ENCODE measurements around the gene DEPP1.

Gene DEPP1

GRCh38 chr10:44961931-44962750 lies 16.5 kb downstream of the DEPP1 start:
- Histone ChIP-seq H2AFZ (ENCODE audit: low read length) (no peak overlapping the region), H3K27me3 (ENCODE audit: insufficient read depth, low read length, poor library complexity, severe bottlenecking) (no peaks in the 10 kb centered on the region), H3K9me2 (replicated peaks; ENCODE audit: low read depth, low read length) (no peaks in the 10 kb centered on the region), H4K20me1 (ENCODE audit: insufficient read depth, low read length, poor library complexity, severe bottlenecking) (no peaks in the 10 kb centered on the region), H3K36me3 (ENCODE audit: insufficient read depth, low read length) (no peaks in the 10 kb centered on the region), H3F3A (ENCODE audit: low read depth) (no peaks in the 10 kb centered on the region), H3K79me2 (ENCODE audit: insufficient read depth, low read length) (peaks cover 10% of the 10 kb centered on the region; the same call in 1 of the 2 replicates), H3K4me1 (ENCODE audit: insufficient read depth, low read length, poor library complexity, severe bottlenecking) (peaks cover 68% of the 10 kb centered on the region), H3K9me3 (ENCODE audit: insufficient read depth, low read depth, low read length) (no peaks in the 10 kb centered on the region), H3K9ac (ENCODE audit: low read depth, low read length, poor library complexity, severe bottlenecking) (peak overlapping the region; percentile 72), H3K4me2 (ENCODE audit: low read depth, low read length, poor library complexity, severe bottlenecking) (peak overlapping the region; percentile 83), H3K4me3 (ENCODE audit: low read length, poor library complexity, severe bottlenecking) (no peak overlapping the region)
- TF ChIP-seq EZH2phosphoT487 (IDR thresholded peaks at IDR 0.05; ENCODE audit: borderline replicate concordance) = no peak
- no peak for TF ChIP-seq CTCF (conservative IDR thresholded peaks at IDR 0.05; ENCODE audit: low read length)

DNA sequence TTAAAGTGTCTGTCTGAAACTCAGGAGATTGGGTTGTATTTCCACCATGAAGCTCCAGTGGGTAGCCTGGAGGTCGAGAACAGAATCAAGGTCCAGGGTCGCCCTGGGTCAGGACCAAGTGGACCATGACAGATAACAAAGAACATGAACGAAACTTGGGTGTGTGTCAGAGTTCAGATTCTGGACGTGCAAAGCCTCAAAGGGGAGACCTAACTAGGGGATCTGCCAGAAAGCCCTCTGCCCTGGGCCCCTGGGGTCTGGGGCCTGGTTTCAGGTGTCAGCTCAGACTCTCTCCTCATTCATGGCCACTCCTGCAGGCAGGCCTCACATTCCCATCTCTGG lies 17.4 kb downstream of the DEPP1 start:
- Histone ChIP-seq H4K20me1 (ENCODE audit: insufficient read depth, low read length, poor library complexity, severe bottlenecking) (no peaks in the 10 kb centered on the region), H3K4me1 (ENCODE audit: insufficient read depth, low read length, poor library complexity, severe bottlenecking) (peaks cover 60% of the 10 kb centered on the region), H3F3A (ENCODE audit: low read depth) (no peaks in the 10 kb centered on the region), H3K36me3 (ENCODE audit: insufficient read depth, low read length) (no peaks in the 10 kb centered on the region), H3K9ac (ENCODE audit: low read depth, low read length, poor library complexity, severe bottlenecking) (peak overlapping the region; percentile 72), H3K9me3 (ENCODE audit: insufficient read depth, low read depth, low read length) (no peaks in the 10 kb centered on the region), H3K79me2 (ENCODE audit: insufficient read depth, low read length) (peaks cover 10% of the 10 kb centered on the region; the same call in 1 of the 2 replicates), H3K4me2 (ENCODE audit: low read depth, low read length, poor library complexity, severe bottlenecking) (peak overlapping the region; percentile 83), H3K4me3 (ENCODE audit: low read length, poor library complexity, severe bottlenecking) (peak overlapping the region; percentile 88), H2AFZ (ENCODE audit: low read length) (no peak overlapping the region), H3K27me3 (ENCODE audit: insufficient read depth, low read length, poor library complexity, severe bottlenecking) (no peaks in the 10 kb centered on the region), H3K9me2 (replicated peaks; ENCODE audit: low read depth, low read length) (no peaks in the 10 kb centered on the region)
- TF ChIP-seq EZH2phosphoT487 (IDR thresholded peaks at IDR 0.05; ENCODE audit: borderline replicate concordance) (no peak), CTCF (conservative IDR thresholded peaks at IDR 0.05; ENCODE audit: low read length) (no peak)

DNA sequence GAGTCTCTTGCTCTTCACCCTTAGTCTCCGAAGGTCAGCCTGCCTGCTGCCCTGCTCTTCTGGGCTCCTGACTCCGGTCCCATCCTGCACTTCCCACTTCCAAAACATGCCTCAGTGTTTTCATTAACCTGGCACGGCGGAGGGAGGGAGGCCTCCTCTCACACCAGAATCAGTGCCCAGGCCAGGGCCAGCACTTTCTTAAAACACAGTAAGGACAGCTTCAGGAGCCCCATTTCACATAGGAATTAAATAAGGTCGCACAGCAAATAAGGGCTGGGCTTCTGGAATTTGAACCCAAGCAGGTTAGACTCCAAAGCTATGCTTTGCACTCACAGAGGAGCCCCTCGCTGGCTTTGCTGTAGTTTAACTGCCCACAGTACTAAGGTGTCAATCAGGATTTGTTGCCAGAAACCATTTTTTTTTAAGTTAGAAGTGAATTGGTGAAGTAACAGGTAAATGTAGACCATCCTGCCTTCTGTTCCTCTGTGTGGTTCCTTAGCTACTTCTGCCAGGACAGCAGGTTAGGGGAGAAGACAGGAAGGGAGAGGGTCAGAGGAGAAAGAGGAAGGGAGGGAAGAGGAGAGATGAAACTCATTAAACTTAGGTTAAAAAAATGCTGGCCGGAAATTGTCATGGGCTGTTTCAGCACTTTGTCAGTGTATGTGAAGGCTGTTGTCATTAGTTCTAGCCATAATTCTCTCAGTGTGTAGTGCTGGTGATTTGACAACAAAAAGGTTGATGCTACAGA lies 18.0 kb downstream of the DEPP1 start:
- no peaks in the 10 kb centered on the region for H3K36me3 ChIP-seq (ENCODE audit: insufficient read depth, low read length)
- peak overlapping the region; percentile 72 for H3K9ac ChIP-seq (ENCODE audit: low read depth, low read length, poor library complexity, severe bottlenecking)
- peaks cover 10% of the 10 kb centered on the region; the same call in 1 of the 2 replicates for H3K79me2 ChIP-seq (ENCODE audit: insufficient read depth, low read length)
- peak overlapping the region; percentile 83 for H3K4me2 ChIP-seq (ENCODE audit: low read depth, low read length, poor library complexity, severe bottlenecking)
- H3K9me2 ChIP-seq (replicated peaks; ENCODE audit: low read depth, low read length) = no peaks in the 10 kb centered on the region
- no peaks in the 10 kb centered on the region for H3F3A ChIP-seq (ENCODE audit: low read depth)
- peaks cover 55% of the 10 kb centered on the region for H3K4me1 ChIP-seq (ENCODE audit: insufficient read depth, low read length, poor library complexity, severe bottlenecking)
- H2AFZ ChIP-seq (ENCODE audit: low read length) = no peak overlapping the region
- H3K27me3 ChIP-seq (ENCODE audit: insufficient read depth, low read length, poor library complexity, severe bottlenecking) = no peaks in the 10 kb centered on the region
- H4K20me1 ChIP-seq (ENCODE audit: insufficient read depth, low read length, poor library complexity, severe bottlenecking) = no peaks in the 10 kb centered on the region
- TF ChIP-seq EZH2phosphoT487 (IDR thresholded peaks at IDR 0.05; ENCODE audit: borderline replicate concordance) (no peak), CTCF (conservative IDR thresholded peaks at IDR 0.05; ENCODE audit: low read length) (no peak)
- peak overlapping the region; percentile 88 for H3K4me3 ChIP-seq (ENCODE audit: low read length, poor library complexity, severe bottlenecking)
- H3K9me3 ChIP-seq (ENCODE audit: insufficient read depth, low read depth, low read length) = no peaks in the 10 kb centered on the region
